IPS-18a (cell line): ENCODE data around the gene BAZ2B.

Experiments
- H3K27ac ChIP-seq: one replicate; pipeline ENCODE4 v1.5.1; 2013; ENCODE audit warnings: low read length
- H3K27me3 ChIP-seq: one replicate; pipeline ENCODE4 v1.6.1; 2013; ENCODE audit warnings: mild to moderate bottlenecking, low read length; ENCODE audit not compliant: control insufficient read depth, insufficient read depth
- H3K36me3 ChIP-seq: one replicate; pipeline ENCODE4 v1.6.1; 2013; ENCODE audit warnings: low read depth, low read length; ENCODE audit not compliant: control insufficient read depth
- H3K4me1 ChIP-seq: one replicate; pipeline ENCODE4 v1.6.1; 2013; ENCODE audit warnings: low read depth, low read length; ENCODE audit not compliant: control insufficient read depth
- H3K4me3 ChIP-seq: one replicate; pipeline ENCODE4 v1.5.1; 2013; ENCODE audit warnings: low read length
- H3K9ac ChIP-seq: one replicate; pipeline ENCODE4 v1.6.1; 2013; ENCODE audit warnings: mild to moderate bottlenecking, low read length, moderate library complexity
- H3K9me3 ChIP-seq: one replicate; pipeline ENCODE4 v1.6.1; 2013; ENCODE audit warnings: low read depth, low read length; ENCODE audit not compliant: control insufficient read depth

The BAZ2B gene, protein sequence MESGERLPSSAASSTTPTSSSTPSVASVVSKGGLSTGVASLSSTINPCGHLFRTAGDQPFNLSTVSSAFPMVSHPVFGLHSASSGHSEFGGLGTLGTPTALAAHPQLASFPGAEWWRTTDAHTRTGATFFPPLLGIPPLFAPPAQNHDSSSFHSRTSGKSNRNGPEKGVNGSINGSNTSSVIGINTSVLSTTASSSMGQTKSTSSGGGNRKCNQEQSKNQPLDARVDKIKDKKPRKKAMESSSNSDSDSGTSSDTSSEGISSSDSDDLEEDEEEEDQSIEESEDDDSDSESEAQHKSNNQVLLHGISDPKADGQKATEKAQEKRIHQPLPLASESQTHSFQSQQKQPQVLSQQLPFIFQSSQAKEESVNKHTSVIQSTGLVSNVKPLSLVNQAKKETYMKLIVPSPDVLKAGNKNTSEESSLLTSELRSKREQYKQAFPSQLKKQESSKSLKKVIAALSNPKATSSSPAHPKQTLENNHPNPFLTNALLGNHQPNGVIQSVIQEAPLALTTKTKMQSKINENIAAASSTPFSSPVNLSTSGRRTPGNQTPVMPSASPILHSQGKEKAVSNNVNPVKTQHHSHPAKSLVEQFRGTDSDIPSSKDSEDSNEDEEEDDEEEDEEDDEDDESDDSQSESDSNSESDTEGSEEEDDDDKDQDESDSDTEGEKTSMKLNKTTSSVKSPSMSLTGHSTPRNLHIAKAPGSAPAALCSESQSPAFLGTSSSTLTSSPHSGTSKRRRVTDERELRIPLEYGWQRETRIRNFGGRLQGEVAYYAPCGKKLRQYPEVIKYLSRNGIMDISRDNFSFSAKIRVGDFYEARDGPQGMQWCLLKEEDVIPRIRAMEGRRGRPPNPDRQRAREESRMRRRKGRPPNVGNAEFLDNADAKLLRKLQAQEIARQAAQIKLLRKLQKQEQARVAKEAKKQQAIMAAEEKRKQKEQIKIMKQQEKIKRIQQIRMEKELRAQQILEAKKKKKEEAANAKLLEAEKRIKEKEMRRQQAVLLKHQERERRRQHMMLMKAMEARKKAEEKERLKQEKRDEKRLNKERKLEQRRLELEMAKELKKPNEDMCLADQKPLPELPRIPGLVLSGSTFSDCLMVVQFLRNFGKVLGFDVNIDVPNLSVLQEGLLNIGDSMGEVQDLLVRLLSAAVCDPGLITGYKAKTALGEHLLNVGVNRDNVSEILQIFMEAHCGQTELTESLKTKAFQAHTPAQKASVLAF (N-terminal part only)

DNA sequence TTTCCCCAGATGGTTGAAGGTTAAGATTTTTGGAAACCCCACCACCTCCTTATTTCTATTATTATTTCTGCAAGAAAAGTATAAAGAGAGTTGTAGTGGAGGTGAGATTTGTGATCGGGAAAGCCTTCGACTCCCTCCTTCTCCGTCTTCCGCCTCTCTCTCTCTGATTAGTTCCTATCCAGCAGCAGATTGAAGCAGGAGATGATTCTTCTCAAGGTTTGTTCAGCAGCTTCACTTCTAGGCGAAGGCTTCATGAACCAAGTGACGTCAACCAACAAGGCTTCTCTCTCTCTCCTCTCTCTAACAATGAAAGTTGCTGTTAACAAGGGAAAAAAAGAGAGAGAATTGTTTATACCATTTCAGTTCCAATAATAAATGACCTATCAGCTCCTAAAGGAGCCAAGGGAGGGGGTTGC, at the start of gene BAZ2B:
Gene BAZ2B (minus strand): TSS at position 263 of the 416 bp plus-strand sequence. CDS start 137,829 bp downstream, outside the sequence.
- H3K36me3 ChIP-seq = no peaks in the 10 kb centered on the region
- H3K4me3 ChIP-seq = peak within 1 kb of the TSS; percentile 99
- no peaks in the 10 kb centered on the region for H3K27me3 ChIP-seq
- H3K9me3 ChIP-seq = no peaks in the 10 kb centered on the region
- peaks cover 43% of the 10 kb centered on the region for H3K4me1 ChIP-seq
- H3K27ac ChIP-seq = peak within 1 kb of the TSS; percentile 97
- H3K9ac ChIP-seq = peak within 1 kb of the TSS; percentile 100

DNA sequence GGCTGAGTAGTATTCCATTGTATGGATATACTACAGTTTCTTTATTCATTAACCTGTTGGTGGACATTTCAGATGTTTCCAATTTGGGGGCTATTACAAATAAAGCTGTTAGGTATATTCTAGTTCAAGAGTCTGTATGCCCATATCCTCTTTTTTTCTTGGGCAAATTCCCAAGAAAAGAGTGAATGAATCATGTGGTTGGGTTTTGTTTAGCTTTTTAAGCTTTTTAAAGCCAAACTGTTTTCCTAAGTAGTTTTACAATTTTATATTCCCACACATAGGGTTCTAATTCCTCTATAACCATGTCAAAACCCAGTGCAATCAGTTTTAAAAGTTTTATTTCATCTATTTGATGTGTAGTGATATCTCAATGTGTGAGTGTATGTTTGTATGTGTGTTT, 44.9 kb upstream of the BAZ2B start:
- Histone ChIP-seq H3K4me3 (no peak overlapping the region), H3K4me1 (no peaks in the 10 kb centered on the region), H3K9me3 (no peaks in the 10 kb centered on the region), H3K27ac (no peak overlapping the region), H3K9ac (no peak overlapping the region), H3K36me3 (no peaks in the 10 kb centered on the region), H3K27me3 (no peaks in the 10 kb centered on the region)

GRCh38 chr2:159658881-159659873, 42.8 kb upstream of the BAZ2B start:
- Histone ChIP-seq H3K9me3 (no peaks in the 10 kb centered on the region), H3K4me1 (no peaks in the 10 kb centered on the region), H3K27me3 (no peaks in the 10 kb centered on the region), H3K9ac (no peak overlapping the region), H3K27ac (no peak overlapping the region), H3K36me3 (no peaks in the 10 kb centered on the region), H3K4me3 (no peak overlapping the region)

DNA sequence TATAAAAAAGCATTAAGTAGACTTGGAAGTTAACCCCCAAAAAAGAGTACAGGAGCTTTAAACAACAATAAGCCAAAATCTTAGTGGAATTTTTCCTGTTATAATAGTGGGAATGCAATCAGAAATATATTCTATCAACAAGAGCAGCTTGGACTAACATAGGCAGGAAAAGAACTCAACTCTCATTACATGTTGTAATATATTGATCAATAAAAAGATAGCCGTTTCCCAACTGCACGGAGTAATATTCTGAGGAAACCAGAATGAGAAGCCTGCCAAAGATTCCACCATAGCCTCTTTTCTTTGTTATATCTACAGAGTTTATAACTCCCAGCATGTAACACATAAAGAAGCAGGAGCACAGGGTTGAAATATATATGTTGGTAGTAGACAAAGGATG, 37.6 kb upstream of the BAZ2B start:
- no peaks in the 10 kb centered on the region for H3K27me3 ChIP-seq
- no peaks in the 10 kb centered on the region for H3K4me1 ChIP-seq
- H3K36me3 ChIP-seq = no peaks in the 10 kb centered on the region
- H3K27ac ChIP-seq = no peak overlapping the region
- no peak overlapping the region for H3K9ac ChIP-seq
- H3K9me3 ChIP-seq = no peaks in the 10 kb centered on the region
- no peak overlapping the region for H3K4me3 ChIP-seq

- H3K36me3 ChIP-seq = no peaks in the 10 kb centered on the region
- H3K9ac ChIP-seq = no peak overlapping the region
- H3K27me3 ChIP-seq = no peaks in the 10 kb centered on the region
- H3K4me3 ChIP-seq = no peak overlapping the region
- H3K27ac ChIP-seq = no peak overlapping the region
- H3K4me1 ChIP-seq = no peaks in the 10 kb centered on the region
- no peaks in the 10 kb centered on the region for H3K9me3 ChIP-seq
Observed at GRCh38 chr2:159651884-159652283, 35.5 kb upstream of the BAZ2B start.

- Histone ChIP-seq H3K27ac (no peak overlapping the region), H3K9me3 (no peaks in the 10 kb centered on the region), H3K4me1 (no peaks in the 10 kb centered on the region), H3K27me3 (no peaks in the 10 kb centered on the region), H3K9ac (no peak overlapping the region), H3K4me3 (no peak overlapping the region), H3K36me3 (no peaks in the 10 kb centered on the region)
Observed at GRCh38 chr2:159650574-159650973, 34.2 kb upstream of the BAZ2B start.

DNA sequence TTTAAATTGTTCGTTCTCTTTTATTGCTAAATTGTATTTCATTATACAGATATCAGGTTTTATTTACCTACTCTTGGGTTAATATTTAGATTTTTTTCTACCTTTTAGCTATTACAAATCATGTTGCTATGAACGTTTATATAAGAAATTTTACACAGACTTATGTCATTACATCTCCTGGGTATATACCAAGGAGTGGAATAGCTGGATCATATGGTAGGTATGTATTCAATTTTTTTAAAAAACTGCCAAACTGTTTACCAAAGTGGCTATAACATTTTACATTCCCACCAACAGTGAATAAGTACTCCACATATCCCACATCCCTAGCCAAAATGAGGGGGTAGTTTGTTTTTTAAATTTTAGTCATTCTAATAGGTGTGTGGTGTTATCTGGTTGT, 32.3 kb upstream of the BAZ2B start:
- Histone ChIP-seq H3K9ac (no peak overlapping the region), H3K9me3 (no peaks in the 10 kb centered on the region), H3K4me3 (no peak overlapping the region), H3K27me3 (no peaks in the 10 kb centered on the region), H3K4me1 (no peaks in the 10 kb centered on the region), H3K36me3 (no peaks in the 10 kb centered on the region), H3K27ac (no peak overlapping the region)

DNA sequence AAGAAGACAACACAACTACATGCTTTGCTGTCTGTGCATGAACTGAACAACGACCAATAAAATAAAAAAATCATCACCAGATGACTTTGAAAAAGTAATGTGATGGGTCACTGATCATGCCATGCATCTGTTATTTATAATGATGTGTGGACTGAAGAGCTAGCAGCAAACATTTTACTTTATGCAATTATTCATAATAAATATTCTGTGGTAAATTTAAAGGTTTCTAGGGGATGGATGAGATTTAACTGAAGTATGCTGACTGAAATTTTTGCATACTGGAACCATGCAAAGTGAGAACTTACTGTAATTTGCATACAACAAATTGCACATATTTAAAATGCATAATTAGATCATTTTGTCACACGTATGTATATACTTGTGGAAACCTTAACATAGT, 31.3 kb upstream of the BAZ2B start:
- Histone ChIP-seq H3K9me3 (no peaks in the 10 kb centered on the region), H3K27ac (no peak overlapping the region), H3K36me3 (no peaks in the 10 kb centered on the region), H3K27me3 (no peaks in the 10 kb centered on the region), H3K4me1 (no peaks in the 10 kb centered on the region), H3K4me3 (no peak overlapping the region), H3K9ac (no peak overlapping the region)

DNA sequence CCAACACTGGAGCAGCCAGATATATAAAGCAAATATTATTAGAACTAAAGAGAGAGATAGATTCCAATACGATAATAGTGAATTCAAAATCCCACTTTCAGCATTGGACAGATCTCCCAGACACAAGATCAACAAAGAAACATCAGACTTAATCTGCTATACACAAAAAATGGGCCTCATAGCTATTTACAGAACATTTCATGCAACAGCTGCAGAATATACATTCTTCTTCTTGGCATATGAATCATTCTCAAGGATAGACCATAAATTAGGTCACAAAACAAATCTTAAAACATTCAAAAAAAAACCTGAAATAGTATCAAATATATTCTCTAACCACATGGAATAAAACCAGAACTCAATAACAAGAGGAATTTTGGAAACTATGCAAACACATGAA, 23.8 kb upstream of the BAZ2B start:
- Histone ChIP-seq H3K9ac (no peak overlapping the region), H3K4me1 (no peaks in the 10 kb centered on the region), H3K4me3 (no peak overlapping the region), H3K27me3 (no peaks in the 10 kb centered on the region), H3K9me3 (no peaks in the 10 kb centered on the region), H3K27ac (no peak overlapping the region), H3K36me3 (no peaks in the 10 kb centered on the region)

DNA sequence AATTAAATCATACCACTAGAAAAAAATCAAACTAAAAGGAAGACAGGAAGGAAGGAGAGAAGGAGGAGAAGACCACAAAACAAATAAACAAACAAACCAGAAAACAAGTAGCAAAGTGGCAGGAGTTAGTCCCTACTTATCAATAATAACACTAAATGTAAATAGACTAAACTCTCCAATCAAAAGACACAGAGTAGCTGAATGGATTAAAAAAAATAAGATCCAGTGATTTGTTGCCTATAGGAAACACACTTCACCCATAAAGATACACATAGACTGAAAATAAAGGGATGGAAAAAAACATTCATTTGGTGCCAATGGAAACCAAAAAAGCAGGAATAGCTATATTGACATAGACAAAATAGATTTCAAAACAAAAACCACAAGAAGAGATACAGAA, 23.4 kb upstream of the BAZ2B start:
- peaks cover 4% of the 10 kb centered on the region for H3K4me1 ChIP-seq

More for the DNA sequence above, 23.4 kb upstream of the BAZ2B start:
- Histone ChIP-seq H3K27me3 (no peaks in the 10 kb centered on the region), H3K9ac (no peak overlapping the region), H3K36me3 (no peaks in the 10 kb centered on the region), H3K27ac (no peak overlapping the region), H3K9me3 (no peaks in the 10 kb centered on the region), H3K4me3 (no peak overlapping the region)
